HepG2 (cell line): ENCODE results near the gene ANO2. TPM values are rescaled to one million over a fixed set of nuclear protein-coding genes. Genes with fewer than 3 reads are reported as not detected.

Experiments used
- ATAC-seq: fragments of 200-7000 bp; cut with Tn5 transposase; 3 replicates; pipeline ENCODE4 v1.9.1; 2020; ENCODE audit warnings: mild to moderate bottlenecking, moderate library complexity
- BruUV-seq: library from RNA; stranded (reverse); fragments of 400-500 nt; replicated peaks from 2 replicates; lab custom pipeline; 2021; lab: Mats Ljungman, UMichigan
- CTCF ChIA-PET: fragments of 300-600 bp; formaldehyde crosslinking; extraction: SDS; loops from one replicate; lab custom pipeline; 2021; ENCODE audit warnings: low total read pairs, inconsistent platforms, low intra/inter-chr PET ratio; lab: Yijun Ruan, JAX
- POLR2A ChIA-PET: fragments of 350-600 bp; sonication (Branson Sonifier 250); formaldehyde crosslinking; loops from one replicate; lab custom pipeline; 2020; ENCODE audit warnings: antibody characterized with exemption, inconsistent platforms; lab: Yijun Ruan, JAX
- DNase-seq: peaks from one replicate; pipeline ENCODE4 v3.0.0-alpha.2; 2015; ENCODE audit warnings: low spot score
- FAIRE-seq: peaks from 3 replicates; lab custom pipeline; 2011; peaks lifted over from hg19 to GRCh38; lab: Jason Lieb, UNC
- H2AFZ ChIP-seq: one replicate; pipeline ENCODE4 v1.6.1; 2011; ENCODE audit warnings: low read length, inconsistent platforms
- H3K27ac ChIP-seq: fragments of 300-600 bp; 3 replicates; pipeline ENCODE4 v1.8.0; 2011; ENCODE audit warnings: mixed run types, mild to moderate bottlenecking, mixed read lengths, low read length, inconsistent platforms; ENCODE audit not compliant: insufficient read depth; ENCODE audit errors: extremely low read length
- H3K27me3 ChIP-seq, 2 experiments: fragments of 200-600 bp in 1 of 2; 2 replicates in 1 of 2; 3 replicates in 1 of 2; pipeline versions ENCODE4 v1.6.0 to v1.8.0; 2011; ENCODE audit warnings: low read length in 2 of 2, mild to moderate bottlenecking in 2 of 2, moderate library complexity in 2 of 2, inconsistent platforms in 1 of 2; ENCODE audit not compliant: insufficient read depth in 2 of 2, control insufficient read depth in 1 of 2
- H3K36me3 ChIP-seq, 2 experiments: fragments of 200-600 bp in 1 of 2; replicated peaks in 1 of 2; 2 replicates in 1 of 2; 3 replicates in 1 of 2; pipeline versions ENCODE4 v1.5.1 to v1.8.0; 2011; ENCODE audit warnings: low read length in 2 of 2, inconsistent platforms in 1 of 2; ENCODE audit not compliant: insufficient read depth in 2 of 2, control insufficient read depth in 1 of 2
- H3K4me1 ChIP-seq: 2 replicates; pipeline ENCODE4 v1.5.1; 2012; ENCODE audit warnings: low read length, inconsistent platforms; ENCODE audit not compliant: insufficient read depth
- H3K4me2 ChIP-seq: 2 replicates; pipeline ENCODE4 v1.6.0; 2011; ENCODE audit warnings: low read depth, low read length, inconsistent platforms
- H3K4me3 ChIP-seq, 3 experiments: fragments of 200-600 bp in 1 of 3; sonication (generic), shearing (Covaris generic) in 1 of 3; replicated peaks in 1 of 3; 2 replicates each; pipeline ENCODE4 v1.5.1; 2011 to 2016; ENCODE audit warnings: low read length in 3 of 3, inconsistent platforms in 2 of 3, low read depth in 2 of 3, mild to moderate bottlenecking in 2 of 3, control low read depth in 1 of 3, mixed read lengths in 1 of 3; ENCODE audit not compliant: insufficient read depth in 1 of 3
- H3K79me2 ChIP-seq: one replicate; pipeline ENCODE4 v1.6.1; 2011; ENCODE audit warnings: low read length, inconsistent platforms; ENCODE audit not compliant: insufficient read depth
- H3K9ac ChIP-seq: 2 replicates; pipeline ENCODE4 v1.6.0; 2011; ENCODE audit warnings: mild to moderate bottlenecking, low read depth, low read length, inconsistent platforms; ENCODE audit not compliant: insufficient read depth
- H3K9me3 ChIP-seq: 2 replicates; pipeline ENCODE4 v1.5.1; 2012; ENCODE audit warnings: mild to moderate bottlenecking, low read length
- H4K20me1 ChIP-seq: 2 replicates; pipeline ENCODE4 v1.6.0; 2011; ENCODE audit warnings: inconsistent platforms, mild to moderate bottlenecking, low read length, moderate library complexity; ENCODE audit not compliant: insufficient read depth
- CREB1 ChIP-seq, 2 experiments: fragments of 450-650 bp in 1 of 2; IDR thresholded peaks; 2 replicates each; pipeline ENCODE4 v1.6.1; 2016 to 2017; ENCODE audit warnings: control low read depth in 1 of 2, mild to moderate bottlenecking in 1 of 2, missing compliant biosample characterization in 1 of 2, missing genetic modification characterization in 1 of 2
- ELF1 ChIP-seq: sonication (generic); formaldehyde crosslinking; IDR thresholded peaks from 2 replicates; pipeline ENCODE4 v1.4.0; 2020; ENCODE audit warnings: missing genetic modification reagents
- HMGXB3 ChIP-seq: sonication (generic); formaldehyde crosslinking; IDR thresholded peaks from 2 replicates; pipeline ENCODE4 v1.4.0; 2020; ENCODE audit warnings: missing genetic modification reagents, borderline replicate concordance
- ZMYM2 ChIP-seq: sonication (generic); formaldehyde crosslinking; IDR thresholded peaks from 2 replicates; pipeline ENCODE4 v1.8.0; 2022; ENCODE audit warnings: mild to moderate bottlenecking, missing genetic modification reagents
- ZNF451 ChIP-seq: sonication (generic); formaldehyde crosslinking; IDR thresholded peaks from 2 replicates; pipeline ENCODE4 v1.5.0; 2020; ENCODE audit warnings: mild to moderate bottlenecking, missing genetic modification reagents
- WGBS: methylation state at CpG from one replicate; pipeline ENCODE4 v1.1.6; 2017; ENCODE audit warnings: low lambda C conversion rate; 5-methylcytosine and 5-hydroxymethylcytosine counted together
- in situ Hi-C: cut with HindIII; loops from 2 replicates; pipeline ENCODE4 v1.10.0; 2017; ENCODE audit warnings: low pct_unique_long_range_greater_than_20kb; ENCODE audit not compliant: extremely low pct_ligation_motif_present
- intact Hi-C: fragments of 100-400 bp; cut with micrococcal nuclease; formaldehyde crosslinking; loops from one replicate; pipeline ENCODE4 v1.10.0; 2022; ENCODE audit not compliant: unreplicated experiment
- polyA plus RNA-seq, 8 experiments: library from polyadenylated mRNA; depleted of rRNA in 3 of 8; stranded (reverse) in 7 of 8; unstranded in 1 of 8; fragments of >200 nt; fragmentation: Illumina TruSeq in 4 of 8; extraction: Trizol in 4 of 8; gene quantifications; 2 replicates each; pipeline versions ENCODE4 v1.2.1 to v1.2.3, GENCODE V29; 2011 to 2016; ENCODE audit warnings: low read depth in 4 of 8, missing spikeins in 1 of 8, mixed read lengths in 1 of 8; ENCODE audit not compliant: insufficient read depth in 1 of 8
- total RNA-seq, 5 experiments: library from RNA; depleted of rRNA; stranded (reverse); fragments of >200 nt; fragmentation: Illumina TruSeq; extraction: Trizol; gene quantifications; 2 replicates each; pipeline ENCODE4 v1.2.3, GENCODE V29; 2016; ENCODE audit warnings: low read depth in 1 of 5

Gene ANO2
- total and polyA plus RNA-seq, 2 of the 13 experiments (the other 11 are each of a cell fraction or from before 2014, with no cell fraction given) = 0.18 TPM; not detected in 1

GRCh38 chr12:5692850-5693249 is 252.2 kb downstream of the ANO2 start:
- POLR2A ChIA-PET = no interaction called here
- FAIRE-seq = no peak

More at GRCh38 chr12:5692850-5693249, 252.2 kb downstream of the ANO2 start:
- in situ Hi-C loops = no loop called here
- DNase-seq = no peak
- H3K9ac ChIP-seq = no peak overlapping the region
- no peak overlapping the region for H3K4me3 ChIP-seq
- no peak for ATAC-seq
- H3K4me2 ChIP-seq = no peak overlapping the region
- H3K36me3 ChIP-seq = no peaks in the 10 kb centered on the region
- CTCF ChIA-PET = no interaction called here
- no peaks in the 10 kb centered on the region for H3K9me3 ChIP-seq
- H3K4me1 ChIP-seq = no peaks in the 10 kb centered on the region
- H4K20me1 ChIP-seq = no peaks in the 10 kb centered on the region
- intact Hi-C loops = no loop called here
- no peaks in the 10 kb centered on the region for H3K79me2 ChIP-seq
- H2AFZ ChIP-seq = no peak overlapping the region
- BruUV-seq = no TSS peak
- WGBS = 65% methylated on average over 7 of the region's 7 CpGs
- H3K27ac ChIP-seq = no peak overlapping the region
- TF ChIP-seq CREB1 (IDR thresholded peaks at IDR 0.05) = 0 out of 2 replicates have a peak, but pooled peaks have one; percentile 4
- TF ChIP-seq CREB1 (CRISPR knock-in tag; IDR thresholded peaks at IDR 0.05) = no peak
- no peak for TF ChIP-seq ELF1 (CRISPR knock-in tag)
- no peak for TF ChIP-seq HMGXB3
- TF ChIP-seq ZMYM2 (CRISPR knock-in tag) = no peak
- TF ChIP-seq ZNF451 (CRISPR knock-in tag) = no peak
- no peaks in the 10 kb centered on the region for H3K27me3 ChIP-seq
